ENCODE results near the gene TAS2R5.

DNA sequence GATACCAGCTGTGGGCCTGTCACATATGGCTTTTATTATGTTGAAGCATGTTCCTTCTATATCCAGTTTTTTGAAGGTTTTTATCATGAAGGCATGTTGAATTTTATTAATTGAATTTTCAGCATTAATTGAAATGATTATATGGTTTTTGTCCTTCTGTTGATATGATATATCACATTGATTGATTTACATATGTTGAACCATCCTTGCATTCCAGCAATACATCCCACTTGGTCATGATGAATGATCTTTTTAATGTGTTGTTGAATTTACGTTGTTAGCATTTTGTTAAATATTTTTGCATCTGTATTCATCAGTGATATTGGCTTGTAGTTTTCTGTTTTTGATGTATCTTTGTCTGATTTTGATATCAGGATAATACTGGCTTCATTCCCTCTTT lies 30.1 kb downstream of the TAS2R5 start:
- no peak for TF ChIP-seq POLR2A (IDR thresholded peaks at IDR 0.05)
- TF ChIP-seq CTCF (IDR thresholded peaks at IDR 0.05), result no peak

All from thyroid gland (tissue), 4 donors.